ENCODE data around the gene AP2M1.
"Not testable (repeated sequence)": the region's sequence is repeated elsewhere in the genome, so short reads cannot be mapped to it uniquely, and the experiment has no call there.

Gene AP2M1

DNA sequence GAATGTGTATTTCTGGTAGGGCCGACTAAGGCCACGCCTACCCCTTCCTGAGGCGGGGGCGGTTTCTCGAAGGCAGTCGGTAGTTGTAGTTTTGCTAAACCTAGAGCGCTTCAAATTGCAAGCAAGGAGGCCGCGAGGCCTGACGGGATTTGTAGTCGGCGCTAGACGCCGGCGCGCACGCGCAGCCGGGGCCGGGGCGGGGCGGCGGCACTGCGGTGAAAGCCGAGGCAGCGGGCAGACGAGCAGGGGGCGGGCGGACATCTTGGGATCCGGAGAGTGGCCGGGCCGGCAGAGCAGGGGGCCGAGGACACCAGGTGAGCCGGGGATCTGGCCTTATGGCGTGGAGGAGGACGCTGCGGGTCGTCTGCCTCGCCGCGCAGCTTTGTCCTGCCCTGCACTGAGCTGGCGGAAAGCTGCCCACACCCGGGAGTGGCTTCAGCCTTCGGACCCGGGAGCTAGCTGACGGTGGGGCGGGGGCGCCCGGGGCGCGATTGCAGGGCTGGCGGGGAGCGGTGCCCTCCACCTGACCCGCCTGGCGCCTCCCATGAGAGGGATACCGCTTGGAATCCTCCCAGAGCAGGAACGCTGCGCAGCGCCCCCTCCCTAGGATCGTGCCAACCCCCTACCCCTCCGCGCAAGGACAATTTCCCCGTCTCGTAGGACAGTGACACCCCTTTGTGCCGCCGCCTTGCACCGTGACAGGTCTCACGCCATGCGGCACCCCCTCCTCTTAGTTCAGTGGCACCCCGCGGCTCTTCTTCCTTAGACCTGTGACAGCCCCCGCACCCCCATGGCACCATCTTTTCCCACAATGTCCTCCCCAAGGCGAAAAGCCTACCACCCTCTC, at the start of gene AP2M1:
Gene AP2M1, plus strand, starts transcription at position 210 of the 847 bp plus-strand sequence. CDS start 2,139 bp downstream, outside the sequence.
- DNase-seq (ENCODE audit: low read depth in 2 of 2, low spot score in 1 of 2), result peak; percentile 91 to 96

DNA sequence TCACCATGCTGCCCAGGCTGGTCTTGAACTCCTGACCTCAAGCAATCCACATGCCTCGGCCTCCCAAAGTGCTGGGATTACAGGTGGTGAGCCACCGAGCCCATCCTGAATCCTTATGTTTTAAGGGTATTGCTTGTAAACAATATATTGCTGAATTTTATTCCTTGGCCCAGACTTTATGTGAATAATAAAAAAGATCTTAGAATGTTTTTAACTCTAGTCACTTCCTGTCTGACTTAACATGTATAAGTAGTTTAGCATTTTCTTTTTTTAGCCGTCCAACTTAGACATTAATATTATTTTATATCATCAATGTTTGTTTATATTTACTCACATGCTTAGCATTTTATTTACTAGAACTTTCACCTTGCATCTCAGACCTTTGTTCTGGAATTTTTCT, 48.6 kb upstream of the AP2M1 start:
- DNase-seq (ENCODE audit: low read depth in 2 of 2, low spot score in 1 of 2), result no peak

DNA sequence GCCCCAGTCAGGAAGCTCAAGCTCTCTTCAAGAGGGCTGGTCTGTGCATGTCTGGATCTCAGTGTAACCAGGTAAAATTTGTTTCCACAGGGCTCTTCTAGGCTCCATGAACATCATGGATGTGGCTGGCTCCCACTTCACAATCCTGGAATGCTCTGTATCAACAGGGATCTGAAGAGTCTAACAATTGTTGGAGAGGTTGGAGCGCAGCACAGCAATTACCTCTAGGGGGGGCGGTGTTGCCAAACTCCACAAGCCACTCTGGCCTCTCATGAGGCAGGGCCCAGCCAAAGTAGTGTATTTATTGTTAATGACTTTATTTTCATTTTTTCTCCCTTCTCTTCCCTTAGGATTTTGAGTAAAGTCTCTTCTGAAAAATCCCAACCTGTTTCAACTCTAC, 45.6 kb upstream of the AP2M1 start:
- no peak for DNase-seq (ENCODE audit: low read depth in 2 of 2, low spot score in 1 of 2)

DNA sequence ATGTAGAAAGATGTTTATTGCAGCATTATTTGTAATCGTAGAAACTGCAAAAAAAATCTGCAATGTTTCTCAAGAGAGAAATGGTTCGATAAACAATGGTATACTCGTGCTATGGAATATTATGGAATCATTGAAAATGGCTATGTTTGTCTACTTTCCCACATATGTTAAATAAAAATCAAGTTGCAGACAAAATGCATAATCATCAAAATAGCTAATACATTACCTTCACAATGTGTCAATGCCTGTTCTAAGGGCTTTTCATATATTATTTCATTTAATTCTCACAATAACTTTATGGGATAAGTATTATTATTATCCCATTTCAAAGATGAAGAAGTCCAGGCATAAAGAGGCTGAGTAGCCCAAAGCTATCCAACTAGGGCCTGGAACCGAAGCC, 41.7 kb upstream of the AP2M1 start:
- no peak for DNase-seq (ENCODE audit: low read depth in 2 of 2, low spot score in 1 of 2)

DNA sequence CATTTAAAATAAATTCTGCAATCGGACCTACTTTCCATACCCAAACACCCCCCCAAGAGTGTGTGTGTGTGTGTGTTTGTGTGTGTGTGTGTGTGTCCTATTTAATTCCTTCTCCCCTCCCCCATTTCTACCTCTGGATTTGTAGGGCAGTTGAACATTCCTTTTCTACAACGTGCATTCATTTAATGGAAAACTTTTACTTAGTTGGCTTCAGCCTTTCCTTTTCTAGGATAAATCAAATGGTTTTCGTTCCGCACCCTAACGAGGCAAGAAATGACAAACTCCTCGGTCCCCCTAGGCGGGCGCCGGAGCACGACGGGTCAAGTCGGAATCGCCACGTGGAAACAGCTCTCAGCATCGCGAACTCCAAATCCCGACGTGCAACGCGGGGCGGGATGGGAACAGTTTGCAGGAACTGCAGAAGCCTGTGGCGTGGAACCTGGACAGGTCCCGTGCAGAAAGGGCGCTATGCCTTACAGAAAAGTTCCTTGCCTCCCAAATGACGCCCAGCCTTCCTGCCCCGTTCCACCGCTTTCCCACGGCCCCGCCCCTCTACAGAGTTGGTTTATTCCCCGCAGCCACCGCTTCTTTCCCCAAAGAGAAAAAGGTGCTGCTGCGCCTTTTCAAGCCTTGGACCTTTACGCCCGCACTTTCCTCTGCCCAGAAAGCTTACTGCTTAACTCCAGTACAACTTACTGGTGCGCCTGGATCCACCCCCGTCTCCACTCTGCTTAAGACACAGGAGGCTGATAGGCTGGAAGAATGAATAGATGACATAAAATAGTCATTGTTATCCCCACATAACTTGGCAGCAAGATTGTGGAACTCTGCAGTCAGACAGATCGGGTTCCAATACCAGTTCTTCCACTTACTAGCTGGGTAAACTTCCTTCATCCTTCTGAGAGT, 40.6 kb upstream of the AP2M1 start:
- peak in 1 of 2 donors; percentile 16 for DNase-seq (ENCODE audit: low read depth in 2 of 2, low spot score in 1 of 2)

DNA sequence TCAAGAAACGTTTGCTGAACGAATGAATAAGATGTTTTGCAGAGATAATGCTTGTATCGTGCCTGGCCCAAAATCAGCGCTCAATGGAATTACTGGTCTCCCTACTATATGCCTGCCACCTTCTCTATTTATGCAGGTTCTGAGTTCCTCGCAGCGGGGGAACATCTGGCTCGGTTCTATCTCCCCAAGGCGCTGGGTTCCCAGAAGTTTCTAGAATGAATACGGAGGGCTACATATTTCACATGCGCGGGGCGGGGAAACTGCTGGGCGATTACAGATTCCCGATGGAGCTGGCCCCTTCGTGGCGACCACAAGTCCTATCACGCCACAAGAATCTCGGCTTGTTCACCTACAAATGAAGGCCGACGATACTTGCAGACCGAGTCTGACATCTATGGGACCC, 39.9 kb upstream of the AP2M1 start:
- DNase-seq (ENCODE audit: low read depth in 2 of 2, low spot score in 1 of 2), result no peak

DNA sequence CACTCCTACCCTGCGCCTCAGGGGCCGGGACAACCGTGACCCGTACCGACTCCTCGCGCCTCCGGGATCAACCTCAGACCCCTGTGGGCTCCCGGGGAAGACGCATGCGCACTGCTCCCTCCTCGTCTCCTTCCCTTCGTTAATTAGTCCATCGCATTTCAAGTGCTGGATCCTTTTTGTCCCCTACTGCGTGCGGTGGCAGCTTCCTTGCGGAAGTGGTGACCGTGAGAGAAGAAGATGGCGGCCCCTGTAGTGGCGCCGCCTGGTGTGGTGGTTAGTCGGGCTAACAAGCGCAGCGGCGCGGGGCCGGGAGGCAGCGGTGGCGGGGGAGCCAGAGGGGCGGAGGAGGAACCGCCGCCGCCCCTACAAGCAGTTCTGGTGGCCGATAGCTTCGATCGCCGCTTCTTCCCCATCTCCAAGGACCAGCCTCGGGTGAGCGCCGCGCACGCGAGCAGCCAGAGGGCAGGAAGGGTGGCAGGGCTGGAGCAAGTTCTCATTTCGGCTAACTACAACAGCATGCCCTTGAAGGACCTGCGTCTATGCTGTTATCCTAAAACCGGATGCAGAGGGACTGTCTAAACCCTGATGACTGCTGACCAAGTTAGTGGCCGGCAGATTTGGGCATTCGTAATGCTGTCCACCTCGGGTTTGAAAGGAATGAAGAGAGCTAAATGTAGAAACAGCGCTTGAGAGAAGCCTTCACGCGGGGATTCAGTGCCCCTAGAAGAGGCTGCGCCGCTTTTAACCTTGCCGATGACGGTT, 39.3 kb upstream of the AP2M1 start, which contains the start of gene EIF2B5:
Gene EIF2B5, plus strand, starts transcription at position 210 of the 762 bp plus-strand sequence. Its CDS starts 28 bp downstream, at position 238.
- peak; percentile 66 to 77 for DNase-seq (ENCODE audit: low read depth in 2 of 2, low spot score in 1 of 2)

DNA sequence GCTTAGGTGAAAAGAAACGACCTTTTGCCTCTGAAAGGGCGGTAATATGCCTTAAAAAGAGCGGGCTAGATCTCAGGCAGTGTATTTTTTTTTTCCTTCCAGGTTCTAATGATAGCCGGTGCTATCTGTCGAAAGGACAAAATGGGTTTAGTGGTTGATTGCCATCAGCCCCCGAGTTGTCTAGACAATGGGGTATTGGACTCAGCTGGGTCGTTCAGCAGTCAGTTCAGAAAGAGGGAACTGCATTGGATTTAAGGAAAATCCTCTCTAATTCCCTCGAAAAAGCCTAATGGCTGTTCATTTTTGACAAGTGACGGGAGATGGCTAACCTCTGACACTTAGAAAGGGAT, 38.8 kb upstream of the AP2M1 start:
- DNase-seq (ENCODE audit: low read depth in 2 of 2, low spot score in 1 of 2), result no peak

DNA sequence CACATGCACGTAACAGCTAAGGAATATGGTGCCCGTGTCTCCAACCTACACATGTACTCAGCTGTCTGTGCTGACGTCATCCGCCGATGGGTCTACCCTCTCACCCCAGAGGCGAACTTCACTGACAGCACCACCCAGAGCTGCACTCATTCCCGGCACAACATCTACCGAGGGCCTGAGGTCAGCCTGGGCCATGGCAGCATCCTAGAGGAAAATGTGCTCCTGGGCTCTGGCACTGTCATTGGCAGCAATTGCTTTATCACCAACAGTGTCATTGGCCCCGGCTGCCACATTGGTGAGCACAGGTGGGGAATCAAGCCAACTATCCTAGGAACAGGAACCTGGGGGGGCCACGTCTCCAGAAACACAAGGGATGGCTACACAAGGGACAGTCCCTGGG, 34.2 kb upstream of the AP2M1 start:
- no peak for DNase-seq (ENCODE audit: low read depth in 2 of 2, low spot score in 1 of 2)

DNA sequence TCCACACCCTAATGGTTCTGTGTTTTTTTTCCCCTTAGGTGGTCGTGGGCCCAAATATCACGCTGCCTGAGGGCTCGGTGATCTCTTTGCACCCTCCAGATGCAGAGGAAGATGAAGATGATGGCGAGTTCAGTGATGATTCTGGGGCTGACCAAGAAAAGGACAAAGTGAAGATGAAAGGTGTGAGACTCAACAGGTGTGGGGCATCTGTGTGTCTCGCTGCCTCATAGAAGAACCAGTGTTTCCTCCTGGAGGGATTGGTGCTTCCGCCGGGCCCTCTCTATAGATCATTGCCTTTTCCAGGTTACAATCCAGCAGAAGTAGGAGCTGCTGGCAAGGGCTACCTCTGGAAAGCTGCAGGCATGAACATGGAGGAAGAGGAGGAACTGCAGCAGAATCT, 32.5 kb upstream of the AP2M1 start:
- DNase-seq (ENCODE audit: low read depth in 2 of 2, low spot score in 1 of 2), result no peak

DNA sequence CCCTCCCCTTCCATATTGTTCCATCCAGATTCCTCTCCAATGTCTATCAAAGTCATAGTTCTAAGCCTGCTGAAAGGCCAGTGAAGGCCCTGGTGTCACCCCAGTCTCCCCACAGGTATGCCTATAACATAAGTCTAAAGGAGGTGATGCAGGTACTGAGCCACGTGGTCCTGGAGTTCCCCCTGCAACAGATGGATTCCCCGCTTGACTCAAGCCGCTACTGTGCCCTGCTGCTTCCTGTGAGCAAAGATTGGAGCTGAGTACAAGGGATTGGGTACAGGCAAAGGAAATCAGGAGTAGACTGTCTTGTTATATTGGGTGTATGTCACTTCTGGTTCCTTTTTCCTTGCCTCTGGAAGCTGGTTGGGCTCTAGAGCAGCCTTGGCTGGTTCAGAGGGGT, 31.3 kb upstream of the AP2M1 start:
- no peak for DNase-seq (ENCODE audit: low read depth in 2 of 2, low spot score in 1 of 2)

DNA sequence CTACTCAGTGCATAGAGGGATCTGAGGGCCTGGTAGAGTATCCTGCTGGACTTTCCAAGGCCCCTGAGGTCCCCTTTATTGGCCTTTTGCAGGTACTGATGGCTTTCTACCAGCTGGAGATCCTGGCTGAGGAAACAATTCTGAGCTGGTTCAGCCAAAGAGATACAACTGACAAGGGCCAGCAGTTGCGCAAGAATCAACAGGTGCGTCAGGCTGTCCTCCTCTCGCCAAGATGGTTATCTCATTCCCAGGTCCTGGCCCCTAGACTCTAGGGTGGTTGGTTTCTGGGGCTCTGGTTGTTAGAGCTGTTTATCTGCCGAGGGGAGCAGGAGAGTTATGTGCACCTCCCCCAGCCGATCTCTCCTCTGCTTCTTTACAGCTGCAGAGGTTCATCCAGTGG, 30.1 kb upstream of the AP2M1 start:
- DNase-seq (ENCODE audit: low read depth in 2 of 2, low spot score in 1 of 2), result no peak

DNA sequence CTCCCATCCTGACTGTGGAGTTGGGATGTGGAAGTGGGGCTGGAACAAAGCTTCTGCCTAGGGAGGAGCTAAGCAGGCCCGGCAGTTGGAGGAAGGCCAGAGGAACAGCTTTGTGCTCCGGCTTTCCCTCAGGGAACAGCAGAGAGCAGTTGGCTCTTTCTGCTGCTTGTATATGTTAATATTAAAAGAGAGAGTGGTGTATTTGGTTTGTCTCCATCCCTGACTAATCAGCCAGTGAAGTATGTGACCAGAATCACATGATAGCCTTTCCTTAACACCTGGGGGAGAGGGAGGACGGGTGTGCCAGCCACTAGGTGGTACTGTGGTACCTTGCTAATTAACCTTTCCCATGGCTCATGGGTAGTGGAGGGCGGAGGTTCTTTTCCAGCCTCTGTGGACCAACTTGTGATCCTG, 29.5 kb upstream of the AP2M1 start:
- DNase-seq (ENCODE audit: low read depth in 2 of 2, low spot score in 1 of 2), result no peak

DNA sequence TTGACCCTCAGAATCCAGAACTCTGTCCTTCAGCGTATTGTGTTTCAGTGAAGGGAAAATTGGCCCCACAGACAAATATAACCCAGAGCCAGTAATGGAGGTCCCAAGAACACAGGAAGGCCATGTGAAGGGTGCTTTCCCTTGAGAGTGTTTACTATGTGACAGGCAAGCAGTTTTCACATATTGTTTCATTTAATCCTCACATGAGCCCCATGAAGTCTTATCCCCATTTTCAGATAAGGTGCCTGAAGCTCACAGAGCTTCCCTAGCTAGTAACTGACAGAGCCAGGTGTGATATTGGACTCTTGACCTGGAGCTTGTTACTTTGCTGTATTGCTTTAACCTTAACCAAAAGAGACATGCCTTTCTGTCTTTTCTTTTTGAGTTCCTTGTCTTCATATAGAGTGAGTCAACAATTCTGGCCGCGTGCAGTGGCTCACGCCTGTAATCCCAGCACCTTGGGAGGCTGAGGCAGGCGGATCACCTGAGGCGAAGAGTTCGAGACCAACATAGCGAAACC, 28.8 kb upstream of the AP2M1 start:
- no peak for DNase-seq (ENCODE audit: low read depth in 2 of 2, low spot score in 1 of 2)

DNA sequence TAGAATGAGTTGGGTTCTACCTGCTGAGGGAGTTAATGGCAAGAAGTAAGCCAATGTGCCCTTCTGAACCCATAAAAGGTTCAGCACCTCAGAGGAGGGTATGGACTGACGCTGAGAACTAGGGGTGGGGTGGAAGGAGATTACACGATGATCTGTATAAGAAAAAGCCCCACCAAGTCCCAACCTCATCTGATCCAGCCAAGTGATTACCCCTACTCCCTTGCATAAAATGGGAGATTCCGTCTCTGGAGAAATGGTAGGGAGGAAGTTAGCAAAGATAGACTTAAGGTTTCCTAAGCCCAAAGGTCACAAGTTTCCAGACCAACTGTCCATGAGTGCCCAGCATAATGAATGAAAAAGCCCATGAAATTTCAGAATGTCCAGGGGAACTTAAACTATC, 26.6 kb upstream of the AP2M1 start:
- DNase-seq (ENCODE audit: low read depth in 2 of 2, low spot score in 1 of 2), result no peak

DNA sequence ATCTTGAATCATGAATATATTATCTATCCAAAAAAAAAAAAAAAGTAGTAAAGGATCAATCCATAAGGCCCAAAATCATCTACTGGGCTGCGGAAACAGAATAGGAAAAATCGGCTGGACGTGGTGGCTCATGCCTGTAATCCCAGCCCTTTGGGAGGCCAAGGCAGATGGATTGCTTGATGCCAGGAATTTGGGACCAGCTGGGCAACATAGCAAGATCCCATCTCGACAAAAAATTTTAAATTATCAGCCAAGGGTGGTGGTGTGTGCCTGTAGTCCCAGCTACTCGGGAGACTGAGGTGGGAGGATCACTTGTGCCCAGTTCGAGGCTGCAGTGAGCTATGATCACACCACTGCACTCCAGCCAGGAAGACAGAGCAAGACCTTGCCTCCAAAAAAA, 25.5 kb upstream of the AP2M1 start:
- no peak for DNase-seq (ENCODE audit: low read depth in 2 of 2, low spot score in 1 of 2)

DNA sequence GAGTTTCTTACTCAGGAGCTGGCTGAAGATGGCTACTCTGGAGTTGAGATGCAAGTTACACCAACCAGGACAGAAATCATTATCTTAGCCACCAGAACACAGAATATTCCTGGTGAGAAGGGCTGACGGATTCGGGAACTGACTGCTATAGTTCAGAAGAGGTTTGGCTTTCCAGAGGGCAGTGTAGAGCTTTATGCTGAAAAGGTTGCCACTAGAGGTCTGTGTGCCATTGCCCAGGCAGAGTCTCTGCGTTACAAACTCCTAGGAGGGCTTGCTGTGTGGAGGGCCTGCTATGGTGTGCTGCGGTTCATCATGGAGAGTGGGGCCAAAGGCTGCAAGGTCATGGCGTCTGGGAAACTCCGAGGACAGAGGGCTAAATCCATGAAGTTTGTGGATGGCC, 24.9 kb upstream of the AP2M1 start:
- DNase-seq (ENCODE audit: low read depth in 2 of 2, low spot score in 1 of 2), result not testable (repeated sequence)

DNA sequence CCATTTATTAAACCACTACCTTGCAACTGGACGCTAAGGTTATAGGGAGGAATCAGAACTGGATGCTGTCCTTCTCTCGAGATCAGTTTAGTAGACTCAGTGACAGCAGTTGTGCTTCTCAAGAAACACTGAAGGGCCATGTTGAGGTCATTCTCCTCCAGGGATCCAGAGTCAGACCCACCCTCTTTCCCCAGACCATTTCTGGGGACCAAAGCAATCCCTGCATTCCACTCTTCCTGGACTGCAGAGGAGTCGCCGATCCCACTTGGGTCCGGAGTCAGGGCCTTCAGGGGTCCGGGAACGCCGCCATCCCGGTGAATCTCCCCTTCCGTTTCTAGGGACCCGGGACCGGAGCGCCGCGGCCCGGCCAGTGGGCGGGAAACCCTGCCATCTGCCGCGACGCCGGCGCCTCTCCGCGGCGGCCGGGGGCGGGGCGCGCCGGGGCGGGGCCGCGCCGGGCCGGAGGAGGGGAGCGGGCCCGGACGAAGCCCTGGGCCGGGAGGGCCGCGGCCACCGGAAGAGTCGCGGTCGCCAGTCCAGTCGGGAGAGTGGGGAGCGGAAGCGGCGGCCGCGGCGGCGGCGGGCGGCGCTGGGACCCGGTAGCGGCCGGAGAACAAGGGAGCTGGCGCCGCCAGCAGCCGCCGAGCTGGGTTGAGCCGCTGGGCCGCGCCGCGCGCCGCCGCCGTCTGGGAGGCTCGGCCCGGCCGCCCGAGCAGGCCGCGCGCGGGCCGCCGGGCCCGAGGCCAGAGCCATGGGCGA, 19.6 kb upstream of the AP2M1 start, which contains the start of gene DVL3:
Gene DVL3, plus strand, starts transcription at position 493 of the 759 bp plus-strand sequence. Its CDS starts 259 bp downstream, at position 752.
- DNase-seq (ENCODE audit: low read depth in 2 of 2, low spot score in 1 of 2), result no peak

DNA sequence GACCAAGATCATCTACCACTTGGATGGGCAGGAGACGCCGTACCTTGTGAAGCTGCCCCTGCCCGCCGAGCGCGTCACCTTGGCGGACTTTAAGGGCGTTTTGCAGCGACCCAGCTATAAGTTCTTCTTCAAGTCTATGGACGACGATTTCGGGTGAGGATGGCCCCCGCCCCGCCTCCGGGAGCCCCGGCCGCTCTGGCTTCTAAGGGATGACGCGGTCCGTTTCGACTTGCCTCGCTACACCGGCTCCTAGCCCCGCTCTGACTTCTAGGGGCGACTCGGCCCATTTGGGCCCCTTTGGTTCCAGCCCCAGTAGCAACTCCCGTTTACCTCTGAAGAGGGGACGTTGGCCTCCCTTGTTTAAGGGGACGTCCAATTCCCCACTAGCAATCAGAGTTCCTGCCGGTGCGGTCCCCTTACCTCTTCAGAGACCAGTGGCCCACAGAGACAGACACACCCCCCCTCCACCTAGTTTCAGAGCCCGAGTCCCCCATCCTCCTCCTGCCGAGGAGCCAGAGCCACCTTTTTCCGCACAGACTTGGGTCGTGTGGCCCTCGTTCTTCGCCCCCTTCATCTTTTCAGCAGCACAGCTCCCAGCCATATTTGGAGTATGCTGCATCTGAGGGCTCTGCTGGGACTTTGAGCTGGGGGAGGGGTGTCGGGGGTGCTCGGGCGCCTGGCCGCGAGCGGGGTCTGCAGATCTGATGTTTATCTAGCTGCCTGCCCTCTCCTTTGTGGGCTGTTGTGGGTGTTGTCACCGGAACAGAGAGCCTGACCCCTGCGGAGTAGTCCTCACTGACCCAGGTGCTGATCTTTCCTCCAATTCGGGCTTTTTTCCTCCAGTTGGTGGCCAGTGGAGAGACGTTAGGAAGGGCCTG, 18.8 kb upstream of the AP2M1 start:
- DNase-seq (ENCODE audit: low read depth in 2 of 2, low spot score in 1 of 2), result no peak
